H1 (cell line): ENCODE results near the gene RBMS1. TPM values are rescaled to one million over a fixed set of nuclear protein-coding genes. Genes with fewer than 3 reads are reported as not detected.

Experiments
- CHD1 ChIP-seq: IDR thresholded peaks from 2 replicates; pipeline ENCODE4 v1.6.1; 2012; ENCODE audit warnings: low read depth, low read length, improper control_type of control experiment
- SAP30 ChIP-seq: fragments of 300-600 bp; sonication (generic); IDR thresholded peaks from 2 replicates; pipeline ENCODE4 v1.7.1; 2012; ENCODE audit warnings: low read length, moderate library complexity, mild to moderate bottlenecking, inconsistent platforms; ENCODE audit not compliant: insufficient read depth, insufficient replicate concordance
- SP1 ChIP-seq: IDR thresholded peaks from 2 replicates; pipeline ENCODE4 v1.6.1; 2011; ENCODE audit warnings: low read depth, low read length
- TCF12 ChIP-seq: IDR thresholded peaks from 2 replicates; pipeline ENCODE4 v1.6.1; 2011; ENCODE audit warnings: low read depth, mild to moderate bottlenecking, low read length
- polyA plus RNA-seq, 7 experiments: library from polyadenylated mRNA; depleted of rRNA in 3 of 7; stranded (reverse) in 5 of 7; unstranded in 2 of 7; fragments of >200 nt in 5 of 7; fragments of 200-250 nt in 2 of 7; gene quantifications; 1 replicate in 5 of 7; 2 replicates in 1 of 7; 4 replicates in 1 of 7; pipeline versions ENCODE4 v1.2.1 to v1.2.3, GENCODE V29; 2011 to 2013; ENCODE audit warnings: missing spikeins in 2 of 7, mixed read lengths in 2 of 7
- total RNA-seq: library from RNA; stranded (reverse); fragmentation: NEBNext Ultra II Directional; extraction: Animal tissue kit (Norgen Biotek cat#: 25700); gene quantifications from 2 replicates; pipeline ENCODE4 v1.2.1, GENCODE V29; 2021

RBMS1 gene
- total and polyA plus RNA-seq, 2 of the 8 experiments (the other 6 are each of a cell fraction or from before 2014, with no cell fraction given): 53.7 to 60.0 TPM

GRCh38 chr2:160343404-160343803 lies 150.2 kb downstream of the RBMS1 start (continued):
- TF ChIP-seq SAP30 (no peak), CHD1 (no peak), SP1 (no peak), TCF12 (no peak)
